Stimulated activated memory B cell treated with anti-CD40 and anti-IgM and Interleukin-4, amounts not matched to agents 10 μg/mL and 1 μg/mL and 100 μg/mL, for 72 hours (primary cell): ENCODE data around the gene AP3D1.
A peak's percentile ranks its signal among the peaks of the same experiment; 100 is the strongest.

Source experiments
- ATAC-seq: fragments of 150-1000 bp; cut with Tn5 transposase; 2 replicates; pipeline ENCODE4 v1.10.0; 2021
- H3K27ac Mint-ChIP-seq: one replicate; pipeline ENCODE4 v1.8.0; 2022; ENCODE audit warnings: mild to moderate bottlenecking, mixed read lengths
- H3K27me3 Mint-ChIP-seq: one replicate; pipeline ENCODE4 v1.8.0; 2022; ENCODE audit warnings: mixed read lengths
- H3K36me3 Mint-ChIP-seq: one replicate; pipeline ENCODE4 v1.8.0; 2022; ENCODE audit warnings: mixed read lengths
- H3K4me1 Mint-ChIP-seq: one replicate; pipeline ENCODE4 v1.8.0; 2022; ENCODE audit warnings: mixed read lengths
- H3K4me3 Mint-ChIP-seq: one replicate; pipeline ENCODE4 v1.8.0; 2022; ENCODE audit warnings: mild to moderate bottlenecking, moderate library complexity, mixed read lengths
- H3K9me3 Mint-ChIP-seq: one replicate; pipeline ENCODE4 v1.8.0; 2022; ENCODE audit warnings: mixed read lengths

The AP3D1 gene

DNA sequence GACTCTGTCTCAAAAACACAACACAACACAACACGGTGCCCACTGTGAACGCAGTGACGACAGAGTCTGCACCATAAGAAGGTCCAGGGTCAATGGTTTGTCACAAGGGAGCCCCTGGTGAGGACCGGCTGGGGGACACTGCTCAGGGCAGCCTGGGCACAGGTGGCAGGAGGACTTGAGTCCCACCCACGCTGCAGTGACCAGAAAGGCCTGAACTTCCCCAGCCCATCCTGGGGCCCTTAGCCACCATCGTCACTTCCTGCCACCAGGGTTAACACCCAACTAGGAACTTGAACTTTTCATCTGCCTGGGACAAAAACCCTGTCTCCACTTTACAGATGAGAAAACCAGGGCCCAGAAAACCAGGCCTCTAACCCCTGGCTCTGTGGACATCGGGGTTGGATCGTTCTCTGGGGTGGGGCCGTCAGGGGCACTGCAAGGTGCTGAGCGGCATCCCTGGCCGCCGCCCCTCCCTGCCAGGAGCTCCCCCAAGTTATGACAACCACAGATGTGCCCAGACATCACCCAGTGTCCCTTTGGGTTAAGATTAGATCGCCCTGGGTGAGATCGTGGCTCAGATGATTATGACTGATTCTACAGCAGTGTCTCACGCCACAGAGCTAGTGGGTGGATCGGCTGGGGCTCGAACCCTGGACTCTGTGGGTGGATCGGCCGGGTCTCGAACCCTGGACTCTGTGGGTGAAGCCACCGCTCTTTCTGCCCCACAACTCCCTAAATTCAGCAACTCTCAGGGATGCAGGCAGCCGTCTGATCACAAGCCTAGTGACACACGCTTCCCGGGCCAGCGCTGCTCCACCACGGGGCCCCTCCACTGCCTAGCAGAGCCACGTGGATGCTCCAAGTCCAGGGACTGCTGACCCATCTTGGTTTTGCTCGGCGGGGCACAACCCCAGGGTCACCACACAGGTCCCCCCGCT lies 69.2 kb downstream of the AP3D1 start:
- Mint-ChIP-seq H3K4me1 (peaks cover 69% of the 10 kb centered on the region), H3K4me3 (peak overlapping the region; percentile 89), H3K27ac (peak overlapping the region; percentile 89), H3K27me3 (no peaks in the 10 kb centered on the region), H3K9me3 (no peaks in the 10 kb centered on the region), H3K36me3 (peaks cover 70% of the 10 kb centered on the region)
- ATAC-seq, result peak; percentile 34

DNA sequence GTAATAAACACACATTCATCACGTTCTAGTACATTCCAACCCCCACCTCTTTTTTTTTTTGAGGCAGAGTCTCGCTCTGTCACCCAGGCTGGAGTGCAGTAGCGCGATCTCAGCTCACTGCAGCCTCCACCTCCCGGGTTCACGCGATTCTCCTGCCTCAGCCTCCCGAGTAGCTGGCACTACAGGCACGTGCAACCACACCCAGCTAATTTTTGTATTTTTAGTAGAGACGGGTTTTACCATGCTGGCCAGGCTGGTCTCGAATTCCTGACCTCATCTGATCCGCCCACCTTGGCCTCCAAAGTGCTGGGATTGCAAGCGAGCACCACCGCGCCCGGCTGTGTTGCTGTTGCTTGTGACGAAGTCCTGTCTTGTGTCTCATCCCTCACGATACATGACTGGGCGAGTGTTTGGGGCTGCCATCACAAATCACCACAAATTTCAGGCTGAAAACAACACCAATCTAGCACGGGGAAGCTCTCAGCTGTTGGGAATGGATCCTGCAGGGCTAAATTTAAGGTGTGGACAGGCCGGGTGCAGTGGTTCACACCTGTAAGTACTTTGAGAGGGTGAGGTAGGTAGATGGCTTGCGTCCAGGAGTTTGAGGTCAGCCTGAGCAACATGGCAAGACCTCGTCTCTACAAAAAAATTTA lies 70.9 kb downstream of the AP3D1 start:
- peaks cover 81% of the 10 kb centered on the region for H3K36me3 Mint-ChIP-seq
- H3K9me3 Mint-ChIP-seq, result no peaks in the 10 kb centered on the region
- peak overlapping the region; percentile 89 for H3K27ac Mint-ChIP-seq
- no peak for ATAC-seq
- peaks cover 57% of the 10 kb centered on the region for H3K4me1 Mint-ChIP-seq
- peak overlapping the region; percentile 89 for H3K4me3 Mint-ChIP-seq
- no peaks in the 10 kb centered on the region for H3K27me3 Mint-ChIP-seq

DNA sequence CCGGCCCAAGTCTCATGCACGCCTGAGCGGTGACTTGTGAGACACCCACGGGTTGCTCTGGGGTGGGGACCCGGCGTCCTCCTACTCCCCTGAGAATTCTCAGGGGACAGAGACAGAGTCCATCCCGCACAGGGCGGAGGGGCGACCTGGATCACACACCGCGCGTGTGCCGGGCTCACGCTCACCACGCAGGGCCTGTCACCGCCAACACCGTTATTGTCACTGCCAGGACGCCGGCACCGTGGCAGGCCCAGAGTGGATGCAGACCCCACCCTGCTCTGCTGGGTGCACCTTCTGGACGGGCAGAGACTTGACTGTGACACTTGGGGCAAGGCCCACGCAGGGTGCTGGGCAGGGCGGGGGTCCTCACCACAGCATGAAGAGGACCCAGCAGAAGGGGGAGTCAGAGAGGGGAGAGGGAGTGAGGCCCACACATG lies 71.5 kb downstream of the AP3D1 start:
- Mint-ChIP-seq H3K4me3 (peak overlapping the region; percentile 89), H3K4me1 (peaks cover 60% of the 10 kb centered on the region), H3K27me3 (no peaks in the 10 kb centered on the region), H3K9me3 (no peaks in the 10 kb centered on the region), H3K27ac (peak overlapping the region; percentile 89), H3K36me3 (peaks cover 78% of the 10 kb centered on the region)
- no peak for ATAC-seq

DNA sequence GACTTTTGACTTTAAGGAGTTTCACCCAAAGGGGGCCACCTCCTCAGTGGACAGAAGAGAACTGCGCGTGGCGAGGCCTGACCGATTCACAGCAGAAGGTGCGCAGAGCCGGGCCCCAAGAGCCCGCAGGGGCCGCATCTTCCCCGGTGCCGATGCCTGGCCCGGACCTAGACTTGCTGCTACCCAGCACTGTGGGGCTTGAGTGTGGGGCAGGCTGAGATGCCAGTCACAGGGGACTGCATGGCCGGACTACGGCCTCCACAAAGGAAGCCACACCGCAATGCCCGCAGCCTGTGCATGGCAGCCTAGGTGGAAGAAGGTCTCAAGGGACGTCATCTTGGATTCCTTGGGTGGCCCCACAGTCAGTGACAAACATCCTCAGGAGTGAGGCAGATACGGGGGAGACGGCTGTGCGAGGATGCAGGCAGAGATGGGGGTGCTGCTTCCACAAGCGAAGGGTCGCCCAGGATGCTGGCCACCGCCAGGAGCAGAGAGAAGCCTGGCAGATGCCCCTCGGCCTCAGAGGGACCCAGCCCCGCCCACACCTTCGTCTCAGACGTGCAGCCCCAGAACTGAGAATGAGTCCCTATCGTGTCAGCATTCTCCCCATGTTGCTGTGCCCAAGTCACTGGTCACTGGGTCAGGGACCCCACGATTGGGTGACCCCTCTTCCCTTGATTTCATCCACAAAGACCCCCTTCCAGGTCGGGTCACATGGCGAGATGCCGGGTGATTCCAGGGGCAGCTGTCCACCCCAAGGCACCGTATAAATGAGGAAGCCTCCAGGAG lies 72.1 kb downstream of the AP3D1 start:
- no peak for ATAC-seq
- Mint-ChIP-seq H3K27me3 (no peaks in the 10 kb centered on the region), H3K4me1 (peaks cover 66% of the 10 kb centered on the region), H3K27ac (peak overlapping the region; percentile 89), H3K4me3 (peak overlapping the region; percentile 89), H3K9me3 (no peaks in the 10 kb centered on the region), H3K36me3 (peaks cover 72% of the 10 kb centered on the region)

DNA sequence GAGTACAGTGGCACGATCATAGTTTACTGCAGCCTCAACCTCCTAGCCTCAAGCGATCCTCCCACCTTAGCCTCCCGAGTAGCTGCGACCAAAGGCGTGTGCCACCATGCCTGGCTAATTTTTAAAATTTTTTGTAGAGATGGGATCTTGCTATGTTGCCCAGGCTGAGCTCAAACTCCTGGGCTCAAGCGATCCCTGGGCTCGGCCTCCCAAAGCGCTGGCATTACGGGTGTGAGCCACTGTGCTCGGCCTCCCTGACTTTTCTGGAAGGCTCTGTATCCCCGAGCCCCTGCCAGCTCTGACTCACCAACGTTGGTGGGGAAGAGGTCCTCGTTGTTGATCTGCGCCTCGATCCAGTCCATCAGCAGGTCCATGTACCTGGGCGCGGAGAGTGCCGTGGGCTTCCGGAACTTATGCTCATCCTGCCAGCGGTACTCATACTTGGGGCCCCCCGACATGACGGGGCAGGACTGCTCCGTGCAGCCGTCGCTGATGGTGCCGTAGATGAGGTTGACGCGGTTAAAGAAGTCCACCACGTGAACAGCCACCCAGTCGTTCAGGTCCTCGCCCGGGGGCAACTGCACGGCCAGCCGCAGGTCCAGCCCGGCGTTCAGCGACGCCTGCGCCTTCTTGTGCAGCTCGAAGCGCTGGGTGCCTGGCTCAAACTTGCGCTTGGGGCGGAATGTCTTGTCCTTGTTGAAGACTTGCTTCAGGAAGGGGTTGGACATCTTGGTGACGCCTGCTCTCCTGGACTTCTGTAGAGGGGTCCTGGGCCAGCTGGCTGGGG lies 73.3 kb downstream of the AP3D1 start:
- Mint-ChIP-seq H3K27ac (no peak overlapping the region), H3K4me3 (no peak overlapping the region), H3K4me1 (peaks cover 73% of the 10 kb centered on the region), H3K9me3 (no peaks in the 10 kb centered on the region), H3K36me3 (peaks cover 64% of the 10 kb centered on the region), H3K27me3 (no peaks in the 10 kb centered on the region)
- no peak for ATAC-seq

DNA sequence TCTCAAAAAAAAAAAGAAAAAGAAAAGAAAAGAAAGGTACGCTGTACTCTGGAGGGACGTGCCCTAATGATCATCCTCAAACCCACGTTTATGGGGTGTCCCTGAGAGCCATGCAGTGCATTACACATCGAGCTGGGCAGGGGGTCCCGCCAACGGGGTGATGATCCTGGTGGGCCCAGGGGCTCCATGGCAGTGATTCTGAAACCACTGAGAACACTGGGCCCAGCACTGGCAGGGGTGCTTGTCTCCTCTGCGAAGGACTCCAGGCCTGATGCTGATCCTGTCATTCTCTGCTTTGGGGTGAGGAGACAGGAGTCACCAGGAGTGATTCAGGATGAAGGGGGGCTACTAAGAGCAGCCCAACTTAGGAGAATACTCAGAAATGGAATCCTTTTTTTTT lies 74.0 kb downstream of the AP3D1 start:
- peaks cover 73% of the 10 kb centered on the region for H3K4me1 Mint-ChIP-seq
- H3K36me3 Mint-ChIP-seq, result peaks cover 64% of the 10 kb centered on the region
- ATAC-seq, result no peak

DNA sequence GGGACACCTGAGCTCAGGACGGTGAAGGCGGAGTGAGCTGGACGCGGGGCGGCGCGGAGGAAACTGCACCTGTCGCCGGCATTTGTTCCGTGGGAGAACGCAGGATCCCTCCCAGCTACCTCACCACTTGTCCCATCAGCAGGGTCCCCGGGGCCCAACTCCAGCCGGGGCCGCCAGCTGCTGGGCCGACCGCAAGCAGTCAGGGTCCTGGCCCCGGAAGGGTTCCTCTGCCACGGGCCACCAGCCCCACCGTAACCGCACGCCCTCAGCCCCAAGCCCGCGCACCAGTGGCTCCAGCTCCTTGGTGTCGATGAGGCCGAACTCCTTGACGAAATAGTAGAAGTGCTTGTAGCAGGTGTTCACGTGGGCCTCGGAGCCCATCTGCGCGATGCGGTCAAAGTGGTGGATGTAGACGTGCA lies 74.8 kb downstream of the AP3D1 start:
- H3K27me3 Mint-ChIP-seq, result no peaks in the 10 kb centered on the region
- H3K27ac Mint-ChIP-seq, result peak overlapping the region; percentile 17
- ATAC-seq, result peak; percentile 42
- H3K9me3 Mint-ChIP-seq, result no peaks in the 10 kb centered on the region
- H3K36me3 Mint-ChIP-seq, result peaks cover 65% of the 10 kb centered on the region
- no peak overlapping the region for H3K4me3 Mint-ChIP-seq
- H3K4me1 Mint-ChIP-seq, result peaks cover 72% of the 10 kb centered on the region

More for the DNA sequence above, 74.0 kb downstream of the AP3D1 start:
- H3K9me3 Mint-ChIP-seq, result no peaks in the 10 kb centered on the region
- H3K4me3 Mint-ChIP-seq, result no peak overlapping the region
- no peaks in the 10 kb centered on the region for H3K27me3 Mint-ChIP-seq
- no peak overlapping the region for H3K27ac Mint-ChIP-seq

DNA sequence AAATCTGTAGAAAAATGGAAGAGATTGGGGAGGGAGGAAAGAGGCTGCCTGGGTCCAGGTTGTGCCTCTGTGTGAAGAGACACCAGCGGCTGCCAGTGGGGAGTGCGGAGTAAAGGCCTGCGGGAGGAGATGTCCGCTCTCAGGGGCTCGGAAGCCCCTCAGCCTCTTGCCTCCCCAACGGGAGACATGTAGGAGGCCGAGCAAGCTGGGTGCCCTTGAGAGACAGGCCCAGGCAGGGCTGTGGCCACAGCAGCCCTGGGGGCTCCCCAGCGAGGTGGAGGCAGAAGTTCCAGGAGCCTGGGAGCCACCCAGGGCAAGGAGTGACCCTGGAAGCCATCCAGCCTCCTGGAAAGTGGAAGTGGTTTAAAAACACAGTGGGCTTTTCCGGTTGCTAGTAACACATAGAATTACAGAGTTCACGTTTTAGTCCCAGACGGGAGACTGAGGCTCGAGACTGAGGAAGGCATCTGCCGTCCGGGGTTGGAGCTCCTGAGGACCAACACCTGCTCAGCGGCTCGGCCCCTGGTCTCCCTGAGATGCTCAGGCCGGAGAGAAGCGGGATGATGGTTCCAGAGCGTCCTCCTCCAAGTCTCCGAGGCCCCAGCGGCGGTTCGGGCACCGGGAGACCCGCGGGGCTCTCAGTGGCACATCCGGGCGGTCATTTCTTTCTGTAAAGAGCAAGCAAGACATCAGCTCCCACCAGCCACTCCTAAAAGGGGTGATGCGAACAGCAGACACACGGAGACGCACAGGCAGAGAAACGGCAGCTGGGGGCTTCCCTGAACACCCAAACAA lies 78.4 kb downstream of the AP3D1 start:
- H3K36me3 Mint-ChIP-seq, result peaks cover 48% of the 10 kb centered on the region

DNA sequence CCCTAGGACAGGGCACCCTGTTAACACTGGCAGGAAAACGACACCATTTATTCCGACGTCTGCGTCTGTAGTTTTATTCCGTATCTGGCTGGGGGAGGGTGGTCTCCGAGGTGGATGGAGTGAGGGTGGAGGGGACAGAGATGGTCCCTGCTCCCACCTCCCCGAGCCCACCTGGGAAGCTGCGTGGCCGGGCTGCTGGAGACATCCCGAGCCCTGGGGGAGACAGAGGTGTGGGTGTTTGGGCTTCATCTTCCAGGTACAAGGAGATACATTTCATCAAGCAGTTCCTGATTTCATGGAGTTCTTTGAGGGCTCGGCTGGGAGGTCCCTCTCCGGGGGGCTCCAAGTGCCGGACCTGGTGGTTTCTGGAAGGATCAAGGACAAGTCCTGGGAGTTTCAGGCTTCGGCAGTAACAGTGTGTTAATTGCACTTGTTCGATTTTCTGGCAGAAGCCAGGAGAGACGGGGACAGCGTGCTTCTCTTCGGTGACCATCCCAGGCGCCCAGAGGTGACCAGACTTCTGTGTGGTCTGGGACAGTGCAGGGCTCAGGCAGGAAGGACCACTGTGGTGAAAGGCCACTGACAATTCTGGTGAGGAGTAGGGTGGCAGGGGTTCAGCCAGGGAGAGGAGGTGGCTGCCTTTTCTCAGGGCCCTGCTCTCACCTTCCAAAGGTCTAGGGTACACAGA lies 80.2 kb downstream of the AP3D1 start:
- ATAC-seq, result no peak
- peaks cover 75% of the 10 kb centered on the region for H3K4me1 Mint-ChIP-seq
- no peaks in the 10 kb centered on the region for H3K9me3 Mint-ChIP-seq
- H3K27ac Mint-ChIP-seq, result peak overlapping the region; percentile 23
- no peaks in the 10 kb centered on the region for H3K27me3 Mint-ChIP-seq
- H3K36me3 Mint-ChIP-seq, result peaks cover 33% of the 10 kb centered on the region
- no peak overlapping the region for H3K4me3 Mint-ChIP-seq

More for the DNA sequence above, 78.4 kb downstream of the AP3D1 start:
- no peaks in the 10 kb centered on the region for H3K9me3 Mint-ChIP-seq
- peak overlapping the region; percentile 25 for H3K4me3 Mint-ChIP-seq
- no peak for ATAC-seq
- no peaks in the 10 kb centered on the region for H3K27me3 Mint-ChIP-seq
- H3K4me1 Mint-ChIP-seq, result peaks cover 70% of the 10 kb centered on the region
- peak overlapping the region; percentile 84 for H3K27ac Mint-ChIP-seq

DNA sequence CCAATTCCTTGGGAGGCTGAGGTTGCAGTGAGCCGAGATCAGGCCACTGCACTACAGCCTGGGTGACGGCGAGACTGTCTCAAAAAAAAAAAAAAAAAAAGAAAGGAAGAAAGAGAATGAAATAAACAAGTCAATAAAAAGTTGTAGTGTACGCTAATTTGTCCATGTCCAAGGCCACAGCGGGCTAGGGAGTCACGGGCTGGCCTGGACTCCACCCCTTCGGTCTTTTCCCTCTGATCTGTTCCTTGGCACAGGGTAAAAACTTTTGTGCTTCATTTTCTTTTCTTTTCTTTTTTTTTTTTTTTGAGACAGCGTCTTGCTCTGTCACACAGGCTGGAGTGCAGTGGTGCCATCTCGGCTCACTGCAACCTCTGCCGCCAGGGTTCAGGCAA lies 80.9 kb downstream of the AP3D1 start:
- Mint-ChIP-seq H3K27ac (peak overlapping the region; percentile 49), H3K36me3 (peaks cover 32% of the 10 kb centered on the region), H3K9me3 (no peaks in the 10 kb centered on the region), H3K4me1 (peaks cover 71% of the 10 kb centered on the region), H3K27me3 (no peaks in the 10 kb centered on the region), H3K4me3 (no peak overlapping the region)
- ATAC-seq, result no peak

DNA sequence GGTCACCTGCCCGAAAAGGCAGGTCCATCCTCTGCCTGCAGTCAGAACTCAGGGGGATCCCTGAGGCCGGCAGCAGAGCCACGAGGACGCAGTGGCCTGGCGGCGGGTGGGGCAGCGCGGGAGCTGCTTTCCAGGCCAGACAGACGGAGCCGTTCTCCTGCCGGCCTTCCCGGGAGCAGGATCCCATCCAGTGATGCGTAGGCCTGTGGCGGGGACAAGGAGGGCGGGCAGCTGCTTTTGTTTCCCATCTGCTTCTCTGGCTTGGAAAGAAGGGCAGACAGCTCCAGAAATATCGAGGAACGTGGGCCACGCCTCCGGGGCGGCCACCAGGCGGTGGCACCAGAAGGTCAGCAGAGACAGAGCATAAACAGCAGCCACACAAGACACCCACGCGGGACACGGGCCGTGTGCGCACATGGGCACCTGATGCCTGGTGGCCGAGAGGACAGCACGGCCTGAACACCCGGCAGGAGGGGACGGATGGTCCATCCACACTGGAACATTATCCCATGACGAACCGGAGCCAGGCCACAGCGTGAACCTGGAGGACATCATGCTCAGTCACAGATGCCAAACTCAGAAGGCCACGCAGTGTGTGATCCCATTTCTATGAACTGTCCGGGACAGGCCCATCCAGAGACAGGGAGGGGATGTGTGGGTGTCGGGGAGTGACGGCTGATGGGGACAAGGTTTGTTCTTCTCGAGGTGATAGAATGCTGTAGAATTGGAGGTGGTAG lies 86.4 kb downstream of the AP3D1 start:
- Mint-ChIP-seq H3K4me1 (peaks cover 66% of the 10 kb centered on the region), H3K36me3 (no peaks in the 10 kb centered on the region), H3K27ac (peak overlapping the region; percentile 49), H3K9me3 (no peaks in the 10 kb centered on the region), H3K27me3 (no peaks in the 10 kb centered on the region), H3K4me3 (no peak overlapping the region)
- no peak for ATAC-seq

DNA sequence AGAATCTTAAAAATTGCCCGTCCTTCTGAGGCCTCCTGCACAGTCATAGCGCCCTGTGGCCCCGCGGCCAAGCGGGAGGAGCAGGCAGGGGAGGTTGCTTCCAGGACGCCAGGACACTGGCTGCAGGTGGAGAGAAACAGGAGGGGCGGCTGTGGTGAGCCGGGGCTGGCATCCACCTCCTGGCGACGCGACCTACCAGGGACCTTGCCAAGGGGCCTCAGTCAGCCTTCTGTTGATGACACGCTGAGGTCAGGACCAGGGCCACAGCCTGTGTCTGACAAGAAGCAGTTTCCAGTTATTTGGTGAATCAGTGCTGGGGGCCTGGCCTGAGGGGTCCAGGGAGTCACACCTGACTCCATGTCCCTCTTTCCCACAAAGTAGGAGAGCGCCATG lies 87.0 kb downstream of the AP3D1 start:
- Mint-ChIP-seq H3K4me1 (peaks cover 63% of the 10 kb centered on the region), H3K27ac (peak overlapping the region; percentile 49), H3K4me3 (no peak overlapping the region), H3K9me3 (no peaks in the 10 kb centered on the region), H3K36me3 (no peaks in the 10 kb centered on the region), H3K27me3 (no peaks in the 10 kb centered on the region)
- ATAC-seq, result no peak

DNA sequence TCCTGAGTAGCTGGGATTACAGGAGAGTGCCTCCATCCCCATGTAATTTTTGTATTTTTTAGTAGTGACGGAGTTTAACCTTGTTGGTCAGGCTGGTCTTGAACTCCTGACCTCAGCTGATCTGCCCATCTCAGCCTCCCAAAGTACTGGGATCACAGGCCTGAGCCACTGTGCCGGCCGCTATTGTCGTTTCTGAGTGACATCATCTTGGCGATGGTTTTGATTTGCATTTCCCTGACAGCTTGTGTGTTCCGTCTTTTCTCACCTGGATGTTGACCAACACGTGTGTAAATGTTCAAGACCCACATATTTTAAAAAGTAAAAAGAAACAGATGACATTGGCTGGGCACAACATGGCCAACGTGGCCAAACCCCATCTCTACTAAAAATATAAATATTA lies 87.5 kb downstream of the AP3D1 start:
- ATAC-seq, result no peak
- no peaks in the 10 kb centered on the region for H3K36me3 Mint-ChIP-seq
- H3K27ac Mint-ChIP-seq, result peak overlapping the region; percentile 24
- H3K9me3 Mint-ChIP-seq, result no peaks in the 10 kb centered on the region
- H3K4me1 Mint-ChIP-seq, result peaks cover 57% of the 10 kb centered on the region
- H3K27me3 Mint-ChIP-seq, result no peaks in the 10 kb centered on the region
- peak overlapping the region; percentile 64 for H3K4me3 Mint-ChIP-seq
